ENCODE data around the gene TAP1.

GRCh38 chr6:32876603-32877002 lies 23.1 kb upstream of the TAP1 start:
- TF ChIP-seq CTCF (IDR thresholded peaks at IDR 0.05) (no peak), POLR2AphosphoS5 (IDR thresholded peaks at IDR 0.05; ENCODE audit: insufficient read depth in 1 of 2, low read depth in 1 of 2) (no peak), POLR2A (IDR thresholded peaks at IDR 0.05) (no peak)

Measured in vagina (tissue), 2 donors.